HEK293 (cell line): ENCODE results near the gene MED29.
A peak's percentile ranks its signal among the peaks of the same experiment; 100 is the strongest.

Source experiments
- CTCF ChIA-PET: fragments of 350-600 bp; formaldehyde crosslinking; extraction: SDS; loops from one replicate; lab custom pipeline; 2021; ENCODE audit warnings: antibody characterized with exemption; lab: Yijun Ruan, JAX
- POLR2A ChIA-PET: fragments of 300-600 bp; formaldehyde crosslinking; extraction: SDS; loops from one replicate; lab custom pipeline; 2020; ENCODE audit warnings: antibody characterized with exemption, inconsistent platforms; lab: Yijun Ruan, JAX
- H3K27ac ChIP-seq: fragments of 200-500 bp; sonication (Bioruptor generic); 2 replicates; pipeline ENCODE4 v1.5.1; 2014; ENCODE audit warnings: low read depth, low read length, control low read depth, inconsistent platforms; ENCODE audit errors: extremely low read depth
- H3K36me3 ChIP-seq, 2 experiments: fragments of 200-500 bp in 1 of 2; sonication (Bioruptor generic) in 1 of 2; 1 replicate in 1 of 2; 2 replicates in 1 of 2; pipeline ENCODE4 v1.5.1; 2014 to 2017; ENCODE audit warnings: inconsistent platforms in 2 of 2, low read length in 2 of 2; ENCODE audit not compliant: control insufficient read depth in 2 of 2, insufficient read depth in 1 of 2
- H3K4me1 ChIP-seq: fragments of 200-500 bp; sonication (Bioruptor generic); 2 replicates; pipeline ENCODE4 v1.5.1; 2014; ENCODE audit warnings: mild to moderate bottlenecking, low read length, inconsistent platforms; ENCODE audit not compliant: control insufficient read depth, insufficient read depth
- H3K4me3 ChIP-seq: 2 replicates; pipeline ENCODE4 v1.5.1; 2011; ENCODE audit warnings: low read depth, mild to moderate bottlenecking, control low read depth, low read length, moderate library complexity
- H3K9me3 ChIP-seq: fragments of 200-500 bp; sonication (Bioruptor generic); 2 replicates; pipeline ENCODE4 v1.5.1; 2014; ENCODE audit warnings: low read depth, low read length, inconsistent platforms; ENCODE audit not compliant: control insufficient read depth, insufficient read depth
- EGR2 ChIP-seq: fragments of 450-650 bp; formaldehyde crosslinking; IDR thresholded peaks from 2 replicates; pipeline ENCODE4 v1.5.1; 2016; ENCODE audit warnings: low read depth, missing biosample characterization, missing genetic modification characterization
- HOXA7 ChIP-seq: sonication (generic); formaldehyde crosslinking; IDR thresholded peaks from 2 replicates; pipeline ENCODE4 v1.8.1; 2022; ENCODE audit warnings: missing genetic modification reagents, borderline replicate concordance
- ZBTB17 ChIP-seq: fragments of 450-650 bp; formaldehyde crosslinking; IDR thresholded peaks from 2 replicates; pipeline ENCODE4 v1.5.1; 2016; ENCODE audit warnings: missing biosample characterization, missing genetic modification characterization
- ZFHX2 ChIP-seq: fragments of 450-650 bp; formaldehyde crosslinking; conservative IDR thresholded peaks from 2 replicates; pipeline ENCODE4 v1.5.1; 2016; ENCODE audit warnings: missing biosample characterization, missing genetic modification characterization
- ZNF140 ChIP-seq: fragments of 450-650 bp; formaldehyde crosslinking; IDR thresholded peaks from 2 replicates; pipeline ENCODE4 v1.5.1; 2016; ENCODE audit warnings: missing biosample characterization, missing genetic modification characterization
- ZNF311 ChIP-seq: fragments of 450-650 bp; formaldehyde crosslinking; IDR thresholded peaks from 2 replicates; pipeline ENCODE4 v1.5.1; 2017; ENCODE audit warnings: missing biosample characterization, missing genetic modification characterization, borderline replicate concordance
- ZNF416 ChIP-seq: fragments of 450-650 bp; formaldehyde crosslinking; IDR thresholded peaks from 2 replicates; pipeline ENCODE4 v1.5.1; 2016; ENCODE audit warnings: missing biosample characterization, missing genetic modification characterization
- ZNF514 ChIP-seq: fragments of 450-650 bp; formaldehyde crosslinking; IDR thresholded peaks from 2 replicates; pipeline ENCODE4 v1.5.1; 2016; ENCODE audit warnings: missing biosample characterization, missing genetic modification characterization
- ZNF521 ChIP-seq: fragments of 450-650 bp; formaldehyde crosslinking; IDR thresholded peaks from 2 replicates; pipeline ENCODE4 v1.5.1; 2017; ENCODE audit warnings: missing biosample characterization, mild to moderate bottlenecking, missing genetic modification characterization
- ZNF600 ChIP-seq: fragments of 450-650 bp; formaldehyde crosslinking; IDR thresholded peaks from 2 replicates; pipeline ENCODE4 v1.5.1; 2016; ENCODE audit warnings: missing biosample characterization, missing genetic modification characterization
- ZNF623 ChIP-seq: fragments of 450-650 bp; formaldehyde crosslinking; IDR thresholded peaks from 2 replicates; pipeline ENCODE4 v1.5.1; 2016; ENCODE audit warnings: missing biosample characterization, missing genetic modification characterization
- ZNF677 ChIP-seq: fragments of 450-650 bp; IDR thresholded peaks from 2 replicates; pipeline ENCODE4 v1.5.0; 2018; ENCODE audit warnings: missing biosample characterization, mild to moderate bottlenecking, missing genetic modification characterization, moderate library complexity
- ZNF785 ChIP-seq: fragments of 450-650 bp; formaldehyde crosslinking; IDR thresholded peaks from 2 replicates; pipeline ENCODE4 v1.5.1; 2016; ENCODE audit warnings: missing biosample characterization, missing genetic modification characterization
- ZNF792 ChIP-seq: fragments of 450-650 bp; formaldehyde crosslinking; IDR thresholded peaks from 2 replicates; pipeline ENCODE4 v1.5.1; 2016; ENCODE audit warnings: missing biosample characterization, missing genetic modification characterization
- TF ChIP-seq, protein P1 (sequence below): fragments of 450-650 bp; formaldehyde crosslinking; IDR thresholded peaks from 2 replicates; pipeline ENCODE4 v1.5.1; 2016; ENCODE audit warnings: missing biosample characterization, missing genetic modification characterization
- TF ChIP-seq, protein P2 (sequence below): fragments of 450-650 bp; formaldehyde crosslinking; IDR thresholded peaks from 2 replicates; pipeline ENCODE4 v1.5.1; 2016; ENCODE audit warnings: missing biosample characterization, missing genetic modification characterization
- TF ChIP-seq, protein P3 (sequence below): fragments of 450-650 bp; formaldehyde crosslinking; IDR thresholded peaks from 2 replicates; pipeline ENCODE4; 2016; ENCODE audit warnings: missing biosample characterization, missing genetic modification characterization

Gene MED29

DNA sequence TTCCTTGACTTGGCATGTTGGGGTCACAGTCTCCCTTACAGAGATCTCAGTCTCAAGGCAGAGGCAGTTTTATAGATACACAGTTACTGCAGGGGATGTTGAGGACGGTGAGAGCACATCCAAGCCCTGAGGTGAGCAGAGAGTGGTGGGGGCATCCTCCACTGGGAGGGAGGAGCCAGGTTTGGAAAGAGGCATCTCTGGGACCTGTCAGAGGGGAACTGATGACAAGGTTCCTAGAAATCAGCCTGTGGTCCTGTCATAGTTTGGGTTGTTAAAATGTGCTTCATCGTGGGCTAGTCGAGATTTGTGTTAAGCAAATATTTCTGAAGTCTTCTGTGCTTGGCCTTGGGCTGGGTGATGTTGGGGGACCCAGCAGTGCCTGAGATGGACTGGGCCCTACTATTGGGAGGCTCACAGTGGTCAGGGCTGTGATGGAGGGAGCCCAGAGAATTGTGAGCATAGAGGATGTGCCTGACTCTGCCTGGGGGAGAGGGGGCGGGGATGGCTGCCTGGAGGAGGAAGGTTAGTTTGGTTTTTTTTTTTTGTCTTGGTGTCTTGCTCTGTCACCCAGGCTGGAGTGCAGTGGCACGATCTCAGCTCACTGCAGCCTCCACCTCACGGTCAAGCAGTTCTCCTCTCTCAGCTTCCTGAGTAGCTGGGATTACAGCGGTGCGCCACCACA lies 58.1 kb downstream of the MED29 start:
- Histone ChIP-seq H3K9me3 (no peaks in the 10 kb centered on the region; the same call in 1 of the 2 replicates), H3K36me3 (peaks cover 68 to 86% of the 10 kb centered on the region in 2 experiments), H3K4me1 (peaks cover 22% of the 10 kb centered on the region), H3K27ac (peak overlapping the region; percentile 44; the same call in 1 of the 2 replicates), H3K4me3 (no peak overlapping the region)
- ChIA-PET POLR2A (interaction anchor here (0.7 to 8.1 kb wide), 3 partner anchors 13 to 58 kb away, joined by 3 to 199 read pairs (median 4); partner anchors contain the start of genes MED29, PAF1 and RPS16), CTCF (interaction anchor here (0.6 to 3.1 kb wide), 8 partner anchors 9 to 343 kb away, joined by 3 to 15 read pairs (median 3); partner anchors contain the start of genes EID2B and PLEKHG2)
- no peak for TF ChIP-seq ZNF514 (tag by site-specific recombination)
- no peak for TF ChIP-seq ZNF677
- peak; percentile 35; the same call in 1 of the 2 replicates for TF ChIP-seq EGR2 (tag by site-specific recombination)
- TF ChIP-seq ZNF521 (tag by site-specific recombination): no peak
- TF ChIP-seq, protein P1, sequence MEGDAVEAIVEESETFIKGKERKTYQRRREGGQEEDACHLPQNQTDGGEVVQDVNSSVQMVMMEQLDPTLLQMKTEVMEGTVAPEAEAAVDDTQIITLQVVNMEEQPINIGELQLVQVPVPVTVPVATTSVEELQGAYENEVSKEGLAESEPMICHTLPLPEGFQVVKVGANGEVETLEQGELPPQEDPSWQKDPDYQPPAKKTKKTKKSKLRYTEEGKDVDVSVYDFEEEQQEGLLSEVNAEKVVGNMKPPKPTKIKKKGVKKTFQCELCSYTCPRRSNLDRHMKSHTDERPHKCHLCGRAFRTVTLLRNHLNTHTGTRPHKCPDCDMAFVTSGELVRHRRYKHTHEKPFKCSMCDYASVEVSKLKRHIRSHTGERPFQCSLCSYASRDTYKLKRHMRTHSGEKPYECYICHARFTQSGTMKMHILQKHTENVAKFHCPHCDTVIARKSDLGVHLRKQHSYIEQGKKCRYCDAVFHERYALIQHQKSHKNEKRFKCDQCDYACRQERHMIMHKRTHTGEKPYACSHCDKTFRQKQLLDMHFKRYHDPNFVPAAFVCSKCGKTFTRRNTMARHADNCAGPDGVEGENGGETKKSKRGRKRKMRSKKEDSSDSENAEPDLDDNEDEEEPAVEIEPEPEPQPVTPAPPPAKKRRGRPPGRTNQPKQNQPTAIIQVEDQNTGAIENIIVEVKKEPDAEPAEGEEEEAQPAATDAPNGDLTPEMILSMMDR (tag by site-specific recombination): no peak
- peak; percentile 44; the same call in 1 of the 2 replicates for TF ChIP-seq ZNF600 (tag by site-specific recombination)
- TF ChIP-seq ZNF311 (tag by site-specific recombination): no peak
- TF ChIP-seq ZNF785: no peak
- TF ChIP-seq, protein P2, sequence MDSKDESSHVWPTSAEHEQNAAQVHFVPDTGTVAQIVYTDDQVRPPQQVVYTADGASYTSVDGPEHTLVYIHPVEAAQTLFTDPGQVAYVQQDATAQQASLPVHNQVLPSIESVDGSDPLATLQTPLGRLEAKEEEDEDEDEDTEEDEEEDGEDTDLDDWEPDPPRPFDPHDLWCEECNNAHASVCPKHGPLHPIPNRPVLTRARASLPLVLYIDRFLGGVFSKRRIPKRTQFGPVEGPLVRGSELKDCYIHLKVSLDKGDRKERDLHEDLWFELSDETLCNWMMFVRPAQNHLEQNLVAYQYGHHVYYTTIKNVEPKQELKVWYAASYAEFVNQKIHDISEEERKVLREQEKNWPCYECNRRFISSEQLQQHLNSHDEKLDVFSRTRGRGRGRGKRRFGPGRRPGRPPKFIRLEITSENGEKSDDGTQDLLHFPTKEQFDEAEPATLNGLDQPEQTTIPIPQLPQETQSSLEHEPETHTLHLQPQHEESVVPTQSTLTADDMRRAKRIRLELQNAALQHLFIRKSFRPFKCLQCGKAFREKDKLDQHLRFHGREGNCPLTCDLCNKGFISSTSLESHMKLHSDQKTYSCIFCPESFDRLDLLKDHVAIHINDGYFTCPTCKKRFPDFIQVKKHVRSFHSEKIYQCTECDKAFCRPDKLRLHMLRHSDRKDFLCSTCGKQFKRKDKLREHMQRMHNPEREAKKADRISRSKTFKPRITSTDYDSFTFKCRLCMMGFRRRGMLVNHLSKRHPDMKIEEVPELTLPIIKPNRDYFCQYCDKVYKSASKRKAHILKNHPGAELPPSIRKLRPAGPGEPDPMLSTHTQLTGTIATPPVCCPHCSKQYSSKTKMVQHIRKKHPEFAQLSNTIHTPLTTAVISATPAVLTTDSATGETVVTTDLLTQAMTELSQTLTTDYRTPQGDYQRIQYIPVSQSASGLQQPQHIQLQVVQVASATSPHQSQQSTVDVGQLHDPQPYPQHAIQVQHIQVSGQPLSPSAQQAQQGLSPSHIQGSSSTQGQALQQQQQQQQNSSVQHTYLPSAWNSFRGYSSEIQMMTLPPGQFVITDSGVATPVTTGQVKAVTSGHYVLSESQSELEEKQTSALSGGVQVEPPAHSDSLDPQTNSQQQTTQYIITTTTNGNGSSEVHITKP (tag by site-specific recombination): peak; percentile 82
- no peak for TF ChIP-seq ZNF140
- no peak for TF ChIP-seq HOXA7 (CRISPR knock-in tag)
- no peak for TF ChIP-seq ZNF623 (tag by site-specific recombination)
- TF ChIP-seq ZBTB17 (tag by site-specific recombination): peak; percentile 60; the same call in 1 of the 2 replicates
- no peak for TF ChIP-seq ZNF792
- TF ChIP-seq ZNF416 (tag by site-specific recombination): no peak
- TF ChIP-seq, protein P3, sequence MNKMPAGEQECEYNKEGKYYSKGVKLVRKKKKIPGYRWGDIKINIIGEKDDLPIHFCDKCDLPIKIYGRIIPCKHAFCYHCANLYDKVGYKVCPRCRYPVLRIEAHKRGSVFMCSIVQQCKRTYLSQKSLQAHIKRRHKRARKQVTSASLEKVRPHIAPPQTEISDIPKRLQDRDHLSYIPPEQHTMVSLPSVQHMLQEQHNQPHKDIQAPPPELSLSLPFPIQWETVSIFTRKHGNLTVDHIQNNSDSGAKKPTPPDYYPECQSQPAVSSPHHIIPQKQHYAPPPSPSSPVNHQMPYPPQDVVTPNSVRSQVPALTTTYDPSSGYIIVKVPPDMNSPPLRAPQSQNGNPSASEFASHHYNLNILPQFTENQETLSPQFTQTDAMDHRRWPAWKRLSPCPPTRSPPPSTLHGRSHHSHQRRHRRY (tag by site-specific recombination): no peak
- 0 out of 2 replicates have a peak, but pooled peaks have one; percentile 53 for TF ChIP-seq ZFHX2 (tag by site-specific recombination)
